IMR-90 (cell line): ENCODE results near the gene PTX3.

Experiments used
- CEBPB ChIP-seq: IDR thresholded peaks from 2 replicates; pipeline ENCODE4 v1.6.1; 2012; ENCODE audit warnings: low read depth, low read length, improper control_type of control experiment
- CTCF ChIP-seq: conservative IDR thresholded peaks from 2 replicates; pipeline ENCODE4 v1.5.1; 2012; ENCODE audit warnings: mild to moderate bottlenecking, low read depth, low read length, improper control_type of control experiment
- MXI1 ChIP-seq: IDR thresholded peaks from 2 replicates; pipeline ENCODE4 v1.6.1; 2012; ENCODE audit warnings: low read depth, mild to moderate bottlenecking, low read length, moderate library complexity, borderline replicate concordance
- POLR2A ChIP-seq: IDR thresholded peaks from 2 replicates; pipeline ENCODE4 v1.6.1; 2012; ENCODE audit warnings: mild to moderate bottlenecking, low read depth, low read length
- RFX5 ChIP-seq: IDR thresholded peaks from 2 replicates; pipeline ENCODE4 v1.8.0; 2012; ENCODE audit warnings: low read depth, mild to moderate bottlenecking, low read length, moderate library complexity

GRCh38 chr3:157469561-157470294, 33.1 kb downstream of the PTX3 start:
- TF ChIP-seq CTCF (no peak), CEBPB (0 out of 2 replicates have a peak, but pooled peaks have one; percentile 12), RFX5 (no peak), POLR2A (no peak), MXI1 (no peak)
